Large intestine (tissue), 3 donors: ENCODE data around the gene PCDHA3. TPM values are rescaled to one million over a fixed set of nuclear protein-coding genes. Genes with fewer than 3 reads are reported as not detected.
"Not testable (repeated sequence)": the region's sequence is repeated elsewhere in the genome, so short reads cannot be mapped to it uniquely, and the experiment has no call there.

Source experiments
- DNase-seq, 2 donors: peaks; one replicate each; pipeline versions ENCODE4 v3.0.0 to v3.0.0-alpha.2; 2013
- H3K27ac ChIP-seq: one replicate; pipeline ENCODE4 v1.5.1; 2013; ENCODE audit warnings: low read length
- H3K27me3 ChIP-seq: 2 replicates; pipeline ENCODE4 v1.6.1; 2013; ENCODE audit warnings: low read length; ENCODE audit not compliant: control insufficient read depth, insufficient read depth
- H3K36me3 ChIP-seq: 2 replicates; pipeline ENCODE4 v1.6.1; 2013; ENCODE audit warnings: low read length; ENCODE audit not compliant: control insufficient read depth, insufficient read depth
- H3K4me1 ChIP-seq: one replicate; pipeline ENCODE4 v1.6.1; 2013; ENCODE audit warnings: low read length; ENCODE audit not compliant: control insufficient read depth, insufficient read depth
- H3K4me3 ChIP-seq: one replicate; pipeline ENCODE4 v1.5.1; 2013; ENCODE audit warnings: low read length
- H3K9me3 ChIP-seq: one replicate; pipeline ENCODE4 v1.6.1; 2013; ENCODE audit warnings: mild to moderate bottlenecking, low read depth, low read length, moderate library complexity; ENCODE audit not compliant: control insufficient read depth
- WGBS: methylation state at CpG from one replicate; pipeline ENCODE4 v1.1.5; 2013; ENCODE audit warnings: low lambda C conversion rate; ENCODE audit not compliant: insufficient coverage; 5-methylcytosine and 5-hydroxymethylcytosine counted together
- polyA plus RNA-seq: library from polyadenylated mRNA; unstranded; fragments of 120-200 nt; gene quantifications from one replicate; pipeline ENCODE4 v1.2.1, GENCODE V29; 2013

Gene PCDHA3
- polyA plus RNA-seq, 1 donor: 0.85 TPM

- Histone ChIP-seq H3K36me3 (no peaks in the 10 kb centered on the region), H3K27ac (no peak within 1 kb of the TSS), H3K27me3 (no peaks in the 10 kb centered on the region), H3K9me3 (peaks cover 25% of the 10 kb centered on the region), H3K4me3 (no peak within 1 kb of the TSS), H3K4me1 (no peaks in the 10 kb centered on the region)
- no peak for DNase-seq
- whole genome bisulfite sequencing: 35% methylated on average over 6 of the region's 39 CpGs
Measured at GRCh38 chr5:140821375-140822280, 20.8 kb downstream of the PCDHA3 start, which contains the start of gene PCDHA5. TSS of gene PCDHA5 (plus strand) at chr5:140821613.

GRCh38 chr5:140822281-140822629 lies 21.4 kb downstream of the PCDHA3 start:
- WGBS: 31% methylated on average over 5 of the region's 6 CpGs
- peaks cover 25% of the 10 kb centered on the region for H3K9me3 ChIP-seq
- H3K27me3 ChIP-seq: no peaks in the 10 kb centered on the region

GRCh38 chr5:140822969-140823368 lies 22.1 kb downstream of the PCDHA3 start:
- not testable (repeated sequence) for H3K36me3 ChIP-seq, DNase-seq, H3K4me3 ChIP-seq, H3K4me1 ChIP-seq, H3K27me3 ChIP-seq, H3K27ac ChIP-seq
- no CpG with 5 or more reads among the region's 48 CpGs for WGBS
- H3K9me3 ChIP-seq: peaks cover 26% of the 10 kb centered on the region

More at GRCh38 chr5:140822281-140822629, 21.4 kb downstream of the PCDHA3 start:
- no peaks in the 10 kb centered on the region for H3K36me3 ChIP-seq
- no peaks in the 10 kb centered on the region for H3K4me1 ChIP-seq
- no peak for DNase-seq
- H3K4me3 ChIP-seq: no peak overlapping the region
- H3K27ac ChIP-seq: no peak overlapping the region

GRCh38 chr5:140823475-140823874 lies 22.6 kb downstream of the PCDHA3 start:
- H3K27me3 ChIP-seq: peaks cover 3% of the 10 kb centered on the region
- DNase-seq: no peak

GRCh38 chr5:140827704-140828361 lies 27.0 kb downstream of the PCDHA3 start, which contains the start of gene PCDHA6:
TSS of gene PCDHA6 (plus strand) at chr5:140827960. CDS start at chr5:140828092, 132 bp downstream.
- no peak within 1 kb of the TSS for H3K4me3 ChIP-seq
- peaks cover 36% of the 10 kb centered on the region for H3K9me3 ChIP-seq
- H3K27me3 ChIP-seq: peaks cover 3% of the 10 kb centered on the region
- H3K36me3 ChIP-seq: no peaks in the 10 kb centered on the region
- DNase-seq: no peak
- H3K27ac ChIP-seq: no peak within 1 kb of the TSS
- 10% methylated on average over 3 of the region's 27 CpGs for WGBS
- H3K4me1 ChIP-seq: no peaks in the 10 kb centered on the region

More at GRCh38 chr5:140823475-140823874, 22.6 kb downstream of the PCDHA3 start:
- Histone ChIP-seq H3K36me3 (no peaks in the 10 kb centered on the region), H3K9me3 (peaks cover 30% of the 10 kb centered on the region), H3K4me1 (no peaks in the 10 kb centered on the region), H3K27ac (no peak overlapping the region), H3K4me3 (no peak overlapping the region)
- no CpG with 5 or more reads among the region's 38 CpGs for WGBS

GRCh38 chr5:140828362-140828737 lies 27.5 kb downstream of the PCDHA3 start:
- H3K4me1 ChIP-seq: no peaks in the 10 kb centered on the region
- H3K36me3 ChIP-seq: no peaks in the 10 kb centered on the region
- peaks cover 31% of the 10 kb centered on the region for H3K9me3 ChIP-seq
- peaks cover 3% of the 10 kb centered on the region for H3K27me3 ChIP-seq
- no peak overlapping the region for H3K4me3 ChIP-seq
- no peak for DNase-seq
- WGBS: no CpG with 5 or more reads among the region's 18 CpGs
- no peak overlapping the region for H3K27ac ChIP-seq

GRCh38 chr5:140829511-140830501 lies 28.9 kb downstream of the PCDHA3 start:
- not testable (repeated sequence) for H3K27ac ChIP-seq, H3K36me3 ChIP-seq, H3K4me3 ChIP-seq, H3K27me3 ChIP-seq, H3K4me1 ChIP-seq
- H3K9me3 ChIP-seq: peaks cover 25% of the 10 kb centered on the region
- DNase-seq: peak in 1 of 2 donors; percentile 3
- WGBS: no CpG with 5 or more reads among the region's 106 CpGs

- peaks cover 32% of the 10 kb centered on the region for H3K9me3 ChIP-seq
- no peak within 1 kb of the TSS for H3K4me3 ChIP-seq
- peaks cover 3% of the 10 kb centered on the region for H3K27me3 ChIP-seq
- H3K36me3 ChIP-seq: no peaks in the 10 kb centered on the region
- DNase-seq: no peak
- H3K27ac ChIP-seq: no peak within 1 kb of the TSS
- H3K4me1 ChIP-seq: no peaks in the 10 kb centered on the region
- WGBS: 12% methylated on average over 3 of the region's 8 CpGs
Measured at GRCh38 chr5:140833993-140834392, 33.1 kb downstream of the PCDHA3 start, which contains the start of gene PCDHA7. TSS of gene PCDHA7 (plus strand) at chr5:140834269. CDS start at chr5:140834384, 115 bp downstream.

GRCh38 chr5:140834439-140835008 lies 33.7 kb downstream of the PCDHA3 start:
- H3K27me3 ChIP-seq, H3K36me3 ChIP-seq, H3K27ac ChIP-seq, H3K4me3 ChIP-seq, H3K4me1 ChIP-seq, DNase-seq: not testable (repeated sequence)
- peaks cover 26% of the 10 kb centered on the region for H3K9me3 ChIP-seq
- WGBS: no CpG with 5 or more reads among the region's 38 CpGs
